Esophagus squamous epithelium (tissue), 5 donors: ENCODE measurements around the gene LUZP1. TPM values are rescaled to one million over a fixed set of nuclear protein-coding genes. Genes with fewer than 3 reads are reported as not detected.

Experiments
- DNase-seq: peaks from one replicate; lab custom pipeline; 2025; lab: John Stamatoyannopoulos, UW
- H3K27ac ChIP-seq, 4 donors: fragments of 200-600 bp; sonication (generic); one replicate each; pipeline ENCODE4 v1.5.1; 2016 to 2019; ENCODE audit warnings: mild to moderate bottlenecking in 1 of 4
- H3K27me3 ChIP-seq, 4 donors: fragments of 200-600 bp; sonication (generic); 1 replicate in 3 of 4; 2 replicates in 1 of 4; pipeline versions ENCODE4 v1.5.1 to v1.6.0; 2017 to 2021; ENCODE audit warnings: antibody characterized with exemption in 1 of 4
- H3K36me3 ChIP-seq, 3 donors: fragments of 200-600 bp; sonication (generic); one replicate each; pipeline ENCODE4 v1.5.1; 2016 to 2019
- H3K4me1 ChIP-seq, 3 donors: fragments of 200-600 bp; sonication (generic); one replicate each; pipeline ENCODE4 v1.5.1; 2017 to 2019
- H3K4me3 ChIP-seq, 4 donors: fragments of 200-600 bp; sonication (generic); 1 replicate in 3 of 4; 2 replicates in 1 of 4; pipeline ENCODE4 v1.5.1; 2016 to 2019; ENCODE audit warnings: mild to moderate bottlenecking in 2 of 4, moderate library complexity in 1 of 4
- H3K9me3 ChIP-seq, 3 donors: fragments of 200-600 bp; sonication (generic); one replicate each; pipeline ENCODE4 v1.5.1; 2016 to 2019
- CTCF ChIP-seq, 6 experiments: fragments of 450-650 bp in 4 of 6; fragments of 200-600 bp in 2 of 6; sonication (generic) in 2 of 6; IDR thresholded peaks; one replicate each; pipeline ENCODE4 v1.5.1; 2016 to 2019; ENCODE audit warnings: antibody characterized with exemption in 6 of 6, mild to moderate bottlenecking in 4 of 6, moderate library complexity in 4 of 6
- POLR2A ChIP-seq, 4 donors: fragments of 450-650 bp; IDR thresholded peaks; one replicate each; pipeline ENCODE4 v1.6.1; 2017; ENCODE audit warnings: antibody characterized with exemption in 4 of 4, mild to moderate bottlenecking in 4 of 4, moderate library complexity in 3 of 4
- WGBS, 2 donors: methylation state at CpG; one replicate each; pipeline ENCODE4 v1.1.5; 2018; 5-methylcytosine and 5-hydroxymethylcytosine counted together
- intact Hi-C: fragments of 100-400 bp; cut with DNase I; formaldehyde crosslinking; loops from one replicate; pipeline ENCODE4 v1.15.0; 2022
- total RNA-seq, 4 donors: library from RNA; depleted of rRNA; stranded (reverse); fragments of >200 nt; gene quantifications; one replicate each; pipeline ENCODE4 v1.1.0, GENCODE V29; 2016
- donor health status: DM: yes; HTN: yes; CAD: no.

LUZP1 gene
- total RNA-seq, 4 donors from 2014 or later, result 16.9 to 18.7 (median 17.9) TPM

GRCh38 chr1:23140940-23141596 is 27.6 kb downstream of the LUZP1 start:
- no peak overlapping the region for H3K27ac ChIP-seq
- 100% methylated on average over 1 of the region's 6 CpGs for WGBS, 2 donors

GRCh38 chr1:23135268-23135667 is 33.4 kb downstream of the LUZP1 start:
- H3K36me3 ChIP-seq, result peaks cover 0 to 6% (median 0%) of the 10 kb centered on the region in 3 donors
- no peak overlapping the region for H3K27ac ChIP-seq
- no peaks in the 10 kb centered on the region for H3K27me3 ChIP-seq
- H3K4me1 ChIP-seq, result peaks cover 0 to 6% (median 0%) of the 10 kb centered on the region in 3 donors
- no peaks in the 10 kb centered on the region for H3K9me3 ChIP-seq
- no peak for TF ChIP-seq POLR2A (IDR thresholded peaks at IDR 0.05)
- no peak for TF ChIP-seq CTCF (IDR thresholded peaks at IDR 0.05)
- no peak for DNase-seq
- WGBS, 2 donors, result 79 to 91% methylated on average over 2 of the region's 2 CpGs
- no peak overlapping the region for H3K4me3 ChIP-seq
- intact Hi-C loops, result no loop called here

More at GRCh38 chr1:23140940-23141596, 27.6 kb downstream of the LUZP1 start:
- H3K4me3 ChIP-seq, result no peak overlapping the region
- TF ChIP-seq POLR2A (IDR thresholded peaks at IDR 0.05) (no peak), CTCF (IDR thresholded peaks at IDR 0.05) (no peak)
- no peaks in the 10 kb centered on the region for H3K27me3 ChIP-seq
- peaks cover 0 to 5% (median 0%) of the 10 kb centered on the region in 3 donors for H3K4me1 ChIP-seq
- H3K9me3 ChIP-seq, result no peaks in the 10 kb centered on the region
- intact Hi-C loops, result no loop called here
- DNase-seq, result no peak
- peaks cover 0 to 9% (median 0%) of the 10 kb centered on the region in 3 donors for H3K36me3 ChIP-seq

GRCh38 chr1:23134055-23134454 is 34.6 kb downstream of the LUZP1 start:
- Histone ChIP-seq H3K9me3 (no peaks in the 10 kb centered on the region), H3K27ac (no peak overlapping the region), H3K4me1 (peaks cover 0 to 16% (median 0%) of the 10 kb centered on the region in 3 donors), H3K36me3 (peaks cover 0 to 6% (median 0%) of the 10 kb centered on the region in 3 donors), H3K4me3 (no peak overlapping the region), H3K27me3 (no peaks in the 10 kb centered on the region)
- intact Hi-C loops, result no loop called here
- DNase-seq, result no peak
- TF ChIP-seq CTCF (IDR thresholded peaks at IDR 0.05) (no peak), POLR2A (IDR thresholded peaks at IDR 0.05) (no peak)
- 91 to 94% methylated on average over 4 of the region's 4 CpGs for WGBS, 2 donors

GRCh38 chr1:23133587-23133986 is 35.1 kb downstream of the LUZP1 start:
- DNase-seq, result no peak
- no peak overlapping the region for H3K27ac ChIP-seq
- intact Hi-C loops, result no loop called here
- 94 to 97% methylated on average over 5 of the region's 5 CpGs for WGBS, 2 donors
- TF ChIP-seq CTCF (IDR thresholded peaks at IDR 0.05) (no peak), POLR2A (IDR thresholded peaks at IDR 0.05) (no peak)
- H3K4me3 ChIP-seq, result no peak overlapping the region
- H3K9me3 ChIP-seq, result no peaks in the 10 kb centered on the region
- H3K36me3 ChIP-seq, result peaks cover 0 to 6% (median 0%) of the 10 kb centered on the region in 3 donors
- no peaks in the 10 kb centered on the region for H3K27me3 ChIP-seq
- peaks cover 0 to 20% (median 0%) of the 10 kb centered on the region in 3 donors for H3K4me1 ChIP-seq

GRCh38 chr1:23132033-23132432 is 36.6 kb downstream of the LUZP1 start:
- no peak for TF ChIP-seq CTCF (IDR thresholded peaks at IDR 0.05)
- no peak for TF ChIP-seq POLR2A (IDR thresholded peaks at IDR 0.05)
- no peak overlapping the region for H3K4me3 ChIP-seq
- H3K9me3 ChIP-seq, result no peaks in the 10 kb centered on the region
- peaks cover 0 to 32% (median 4%) of the 10 kb centered on the region in 3 donors for H3K4me1 ChIP-seq
- no peaks in the 10 kb centered on the region for H3K27me3 ChIP-seq
- DNase-seq, result no peak
- WGBS, 2 donors, result 33% methylated on average over 1 of the region's 1 CpG
- no peak overlapping the region for H3K27ac ChIP-seq
- intact Hi-C loops, result no loop called here
- H3K36me3 ChIP-seq, result peaks cover 0 to 6% (median 0%) of the 10 kb centered on the region in 3 donors
